C1 segment of cervical spinal cord (tissue), 14 donors: ENCODE data around the gene USP54.

Experiments used
- DNase-seq, 14 donors: peaks; one replicate each; lab custom pipeline; 2025; lab: John Stamatoyannopoulos, UW

USP54 gene

DNA sequence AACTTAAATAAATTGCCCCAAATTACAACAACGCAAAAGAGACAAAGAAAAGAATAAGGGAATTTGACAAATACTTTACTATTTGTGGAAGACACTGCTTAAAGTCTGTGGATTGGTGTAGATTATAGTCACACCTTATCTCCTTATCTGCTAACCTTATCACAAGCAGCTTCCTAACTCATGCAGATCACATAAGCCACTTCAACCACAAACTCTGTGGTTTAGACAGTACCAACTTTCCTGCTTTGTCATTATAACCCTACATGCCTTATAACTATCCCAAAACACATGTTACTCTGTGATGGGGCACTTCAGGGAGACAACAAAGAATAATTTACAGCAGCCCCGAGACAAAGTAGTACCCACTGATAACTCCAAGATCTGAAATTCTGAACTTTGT, 53.9 kb downstream of the USP54 start:
- DNase-seq: no peak

DNA sequence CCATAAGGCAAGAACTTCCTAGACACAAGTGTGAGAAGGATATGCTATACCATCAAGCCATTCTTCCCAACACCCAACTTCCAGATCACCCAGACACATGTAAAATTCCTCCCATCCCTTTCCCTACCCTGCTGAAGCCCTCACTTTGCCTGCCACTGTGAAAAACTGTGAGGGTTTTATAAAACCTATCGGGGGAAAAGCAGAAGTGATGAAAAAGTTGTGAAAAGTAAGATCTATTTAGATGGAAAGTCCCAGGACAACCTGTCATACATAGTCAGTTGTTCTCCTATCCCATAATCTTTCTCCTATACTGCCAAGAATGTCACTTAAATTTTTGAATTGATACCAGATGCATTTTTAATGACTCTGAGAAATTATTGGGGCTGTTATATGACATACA, 56.3 kb downstream of the USP54 start:
- DNase-seq: no peak

DNA sequence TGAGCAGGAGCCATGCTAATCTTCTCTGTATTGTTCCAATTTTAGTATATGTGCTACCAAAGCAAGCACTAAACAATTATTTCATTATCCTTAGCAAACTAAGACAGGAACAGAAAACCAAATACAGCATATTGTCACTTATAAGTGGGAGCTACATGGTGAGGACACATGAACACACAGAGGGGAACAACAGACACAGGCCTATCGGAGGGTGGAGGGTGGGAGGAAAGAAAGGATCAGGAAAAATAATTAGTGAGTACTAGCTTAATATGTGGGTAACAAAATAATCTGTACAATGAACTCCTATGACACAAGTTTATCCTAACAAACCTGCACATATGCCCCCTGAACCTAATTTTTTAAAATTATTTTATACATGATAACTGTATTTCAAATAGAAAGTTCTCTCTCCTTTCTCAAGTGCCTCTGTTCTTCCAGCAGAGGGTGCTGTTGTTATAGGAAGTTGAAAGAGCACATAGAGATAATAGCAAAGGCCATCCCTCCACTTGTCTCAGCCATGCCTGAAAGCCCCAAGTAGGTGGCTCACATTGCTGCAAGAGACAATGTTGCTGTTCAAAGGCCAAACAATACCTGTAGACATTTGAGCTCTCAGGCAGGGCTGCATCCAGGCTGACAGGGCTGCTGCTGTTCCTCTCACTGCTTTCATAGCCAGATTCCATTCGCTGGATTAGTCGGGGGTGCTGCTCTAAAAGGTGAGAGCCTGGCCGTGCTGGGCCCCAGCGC, 61.9 kb downstream of the USP54 start:
- peak in 8 of 14 donors; percentile 4 to 63 (median 11) for DNase-seq

DNA sequence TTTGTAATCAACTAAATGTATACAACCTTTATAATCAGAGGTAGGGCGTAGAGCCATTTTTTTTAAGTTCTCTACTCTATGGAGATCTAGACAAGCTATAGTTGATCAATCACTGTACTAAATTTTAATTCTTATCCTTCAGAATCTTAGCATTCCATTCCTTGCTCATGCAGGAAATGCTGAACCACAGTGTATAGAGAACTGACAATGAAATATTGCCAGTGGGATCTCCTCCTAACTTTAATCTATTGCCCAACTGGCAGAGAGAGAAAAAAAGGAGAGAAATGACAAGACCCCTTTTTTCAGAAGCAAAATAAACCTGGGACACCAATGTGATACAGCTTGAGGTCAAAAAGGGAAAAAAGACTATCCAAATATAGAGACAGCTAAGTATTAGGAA, 68.9 kb downstream of the USP54 start:
- no peak for DNase-seq

DNA sequence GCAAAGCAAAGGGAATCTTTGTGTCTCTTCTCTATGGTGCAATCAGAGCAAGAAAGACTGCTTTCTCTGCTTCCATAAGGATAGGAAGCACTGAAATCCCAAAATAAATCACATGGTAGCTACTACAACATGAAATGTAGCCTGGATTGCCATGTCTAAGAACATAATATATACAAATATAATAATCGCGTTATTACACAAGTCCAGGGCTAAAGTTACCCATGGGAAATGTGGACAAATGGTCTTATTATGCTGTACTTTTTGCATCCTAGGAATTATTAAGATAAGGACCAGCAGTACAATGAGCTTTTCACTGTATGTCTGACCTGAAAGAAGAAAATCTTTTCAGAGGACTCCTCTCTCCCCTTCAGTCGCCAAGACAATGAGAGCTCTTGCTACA, 71.8 kb downstream of the USP54 start:
- DNase-seq: no peak

DNA sequence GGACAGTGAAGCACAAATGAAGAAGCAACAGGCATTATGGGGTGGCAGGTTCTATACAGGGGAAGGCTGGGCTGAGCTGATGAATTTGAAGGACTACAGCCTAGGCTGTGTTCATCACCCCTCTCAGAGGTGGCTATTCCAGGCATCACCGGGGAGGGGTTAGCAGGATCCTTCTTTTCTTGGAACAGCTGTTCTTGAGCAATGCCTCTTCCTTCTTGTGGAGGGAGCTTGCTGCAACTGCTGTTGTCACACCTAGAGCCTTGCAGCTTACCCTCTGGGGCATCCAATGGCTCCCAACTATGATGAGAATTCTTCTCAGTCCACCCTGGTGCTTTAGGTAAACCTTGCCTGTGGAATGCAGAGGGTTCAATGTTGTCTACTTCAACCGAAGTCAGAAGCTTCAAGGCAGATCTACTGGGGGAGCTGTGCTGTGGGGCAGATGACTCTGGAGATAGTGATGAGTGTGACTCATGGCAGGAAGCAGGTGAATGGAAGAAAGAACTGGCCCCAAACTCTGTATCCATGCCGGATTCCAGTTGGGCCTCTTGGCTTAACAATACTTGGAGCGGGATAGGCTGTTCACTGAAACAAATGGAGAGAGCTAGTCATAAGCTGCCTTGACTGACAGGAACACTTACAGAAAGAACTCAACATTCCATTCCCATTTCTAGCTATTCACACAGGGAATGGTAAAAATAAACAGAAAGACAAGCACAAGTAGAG, 73.8 kb downstream of the USP54 start:
- no peak for DNase-seq

DNA sequence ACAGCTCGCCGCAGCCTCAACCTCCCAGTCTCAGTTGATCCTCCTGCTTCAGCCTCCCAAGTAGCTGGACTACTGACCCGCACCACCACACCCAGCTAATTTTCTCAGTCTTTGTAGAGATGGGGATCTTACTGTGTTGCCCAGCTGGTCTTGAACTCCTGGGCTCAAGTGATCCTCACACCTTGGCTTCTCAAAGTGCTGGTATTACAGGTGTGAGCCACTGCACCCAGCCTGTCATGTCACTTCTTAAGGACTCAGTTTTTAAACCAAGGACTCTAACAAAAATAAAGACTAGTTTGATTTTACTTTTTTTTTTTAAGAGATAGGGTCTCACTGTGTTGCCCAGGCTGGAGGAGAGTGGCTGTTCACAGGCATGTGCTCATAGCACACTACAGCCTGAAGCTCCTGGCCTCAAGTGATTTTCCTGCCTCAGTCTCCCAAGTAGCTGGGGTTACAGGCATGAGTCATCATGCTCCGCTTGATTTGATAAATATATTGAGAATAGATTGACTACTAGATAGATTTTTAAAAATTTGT, 78.9 kb downstream of the USP54 start:
- DNase-seq: no peak

DNA sequence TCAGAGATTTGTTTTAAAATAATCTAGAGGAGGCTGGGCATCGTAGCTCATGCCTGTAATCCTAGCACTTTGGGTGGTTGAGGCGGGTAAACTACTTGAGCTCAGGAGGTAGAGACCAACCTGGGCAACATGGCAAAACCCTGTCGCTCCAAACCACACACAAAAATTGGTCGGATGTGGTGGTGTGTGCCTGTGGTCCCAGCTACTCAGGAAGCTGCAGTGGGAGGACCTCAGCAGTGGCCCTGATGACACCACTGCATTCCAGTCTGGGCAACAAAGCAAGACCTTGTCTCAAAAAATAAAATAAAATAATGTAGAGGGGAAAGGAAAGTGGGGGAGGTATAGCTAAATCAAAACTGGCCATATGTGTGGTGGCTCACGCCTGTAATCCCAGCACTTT, 81.4 kb downstream of the USP54 start:
- no peak for DNase-seq

DNA sequence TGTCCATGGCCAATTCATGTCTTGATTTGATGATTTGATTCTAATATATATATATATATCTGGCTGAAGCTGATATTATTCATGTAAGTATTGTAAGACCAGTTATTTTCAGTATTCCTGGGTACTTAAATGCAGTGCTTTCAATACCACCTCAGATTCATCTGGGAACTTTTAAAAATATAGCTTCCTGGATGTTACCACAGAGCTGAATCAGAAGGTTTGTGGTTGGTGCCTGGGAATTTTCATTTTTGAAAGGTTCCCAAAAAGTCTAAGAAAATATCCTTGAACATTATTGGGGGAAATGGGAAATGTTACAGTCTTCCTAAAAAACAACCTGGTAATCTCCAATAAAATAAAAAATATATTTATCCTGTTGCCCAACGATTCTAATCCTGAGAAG, 84.7 kb downstream of the USP54 start:
- DNase-seq: no peak

DNA sequence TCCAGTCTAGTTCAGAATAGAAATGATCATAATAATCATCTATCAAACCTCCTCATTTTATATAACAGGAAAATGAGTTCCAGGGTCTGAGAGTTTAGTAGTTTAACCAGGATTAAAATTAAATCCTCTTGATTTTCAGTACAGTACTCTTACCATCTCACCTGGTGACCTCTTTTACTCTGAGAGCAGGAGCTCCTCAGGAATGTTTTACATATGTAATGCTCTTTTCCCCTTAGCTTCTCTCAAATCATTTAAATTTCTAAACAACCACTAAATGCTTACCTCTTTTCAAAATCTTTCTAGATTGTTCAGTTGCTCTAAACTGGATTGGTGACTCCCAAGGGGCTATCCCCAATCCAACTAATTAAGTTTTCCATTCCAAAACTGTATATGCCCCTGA, 85.1 kb downstream of the USP54 start:
- no peak for DNase-seq

DNA sequence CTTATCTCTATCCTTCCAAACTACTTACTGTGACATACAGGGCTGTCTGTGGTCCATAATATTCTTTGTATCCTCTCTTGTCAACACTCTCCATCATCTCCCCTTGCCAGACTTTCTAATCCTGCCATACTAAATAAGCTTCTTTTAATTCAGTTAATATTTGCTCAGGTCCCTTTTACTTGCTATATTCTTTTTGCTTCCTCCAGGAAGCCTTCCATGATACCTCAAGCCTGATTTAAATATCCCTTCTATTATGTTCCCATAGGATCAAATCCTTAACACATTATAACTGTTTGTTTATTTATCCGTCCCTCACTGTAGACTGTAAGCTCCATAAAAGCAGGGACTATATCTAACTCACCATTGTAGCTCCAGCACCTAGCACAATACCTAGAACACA, 88.1 kb downstream of the USP54 start:
- no peak for DNase-seq

DNA sequence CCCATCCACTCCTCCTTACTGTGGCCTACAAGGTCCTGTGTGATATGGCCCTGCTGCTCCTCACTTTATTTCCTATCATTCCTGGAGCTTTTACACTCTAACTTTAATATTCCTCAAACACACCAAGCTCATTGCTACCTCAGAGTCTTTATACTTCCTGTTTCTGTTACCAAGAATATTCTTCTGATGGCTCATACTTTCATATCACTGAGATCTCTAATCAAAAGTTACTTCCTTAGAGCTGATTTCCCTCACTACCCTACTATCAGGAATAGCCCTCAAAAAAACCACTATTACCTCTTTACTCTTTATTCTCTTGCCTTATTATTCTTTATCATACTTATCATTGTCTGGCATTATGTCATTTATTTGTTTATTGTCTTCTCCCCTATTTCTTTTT, 89.5 kb downstream of the USP54 start:
- no peak for DNase-seq

DNA sequence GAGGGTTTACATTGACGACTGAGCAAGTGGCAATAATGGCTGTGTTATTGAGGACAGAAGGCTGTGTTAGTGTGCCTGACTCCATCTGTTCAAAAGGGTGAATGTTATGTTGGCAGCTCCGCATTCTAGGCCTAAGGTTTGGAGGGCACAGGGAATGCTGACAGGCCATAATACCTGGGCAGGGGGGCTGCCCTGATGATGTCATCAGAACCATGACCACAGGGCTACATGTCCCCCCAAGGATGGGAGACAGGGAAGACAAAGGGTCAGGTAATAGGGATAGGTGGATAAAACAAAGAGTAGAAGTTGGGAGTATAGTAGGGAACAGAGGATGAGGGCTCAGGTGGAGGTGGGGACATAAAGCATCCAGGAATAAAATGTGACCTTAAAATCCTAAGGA, 93.5 kb downstream of the USP54 start:
- DNase-seq: no peak

DNA sequence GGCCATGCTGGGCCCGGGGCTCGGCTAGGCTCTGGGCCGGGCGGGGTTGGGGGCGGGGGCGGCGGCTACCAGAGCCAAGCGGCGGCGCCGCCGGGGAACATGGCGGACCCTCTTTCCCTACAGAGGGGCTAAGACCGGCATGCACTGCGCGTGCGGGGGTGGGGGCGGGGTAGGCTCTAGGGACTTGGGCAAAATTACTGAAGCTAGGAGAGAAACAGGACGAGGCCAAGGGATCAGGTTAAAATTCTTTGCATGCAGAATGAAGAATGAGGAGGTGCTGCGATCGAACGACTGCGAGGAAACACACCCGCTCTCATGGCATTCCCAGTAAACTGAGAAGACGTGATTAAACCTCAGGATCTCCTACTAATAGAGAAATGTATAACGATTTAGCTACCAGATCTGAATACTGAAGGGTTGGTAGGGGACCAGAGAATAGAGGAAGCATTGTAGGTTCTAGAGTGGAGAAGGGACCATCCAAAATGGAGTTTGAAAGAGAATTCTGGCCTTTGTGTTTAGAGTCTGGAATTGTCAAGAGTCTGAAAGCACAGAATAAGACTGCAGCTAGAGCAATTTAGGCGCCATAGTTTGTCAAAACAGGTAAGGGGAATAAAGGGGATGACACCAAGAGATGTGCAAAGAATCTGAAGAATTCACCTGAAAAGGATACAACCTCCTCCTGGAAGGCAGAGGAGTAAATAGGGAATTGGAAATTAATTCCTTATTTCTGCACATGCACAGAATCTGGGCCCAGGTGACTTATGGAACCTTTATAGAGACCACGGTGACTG, 95.1 kb downstream of the USP54 start, which contains the start of gene PPP3CB:
Gene PPP3CB, minus strand, starts transcription at position 141 of the 791 bp plus-strand sequence. Its CDS starts 135 bp downstream, at position 6.
- DNase-seq: peak; percentile 63 to 97 (median 91)

DNA sequence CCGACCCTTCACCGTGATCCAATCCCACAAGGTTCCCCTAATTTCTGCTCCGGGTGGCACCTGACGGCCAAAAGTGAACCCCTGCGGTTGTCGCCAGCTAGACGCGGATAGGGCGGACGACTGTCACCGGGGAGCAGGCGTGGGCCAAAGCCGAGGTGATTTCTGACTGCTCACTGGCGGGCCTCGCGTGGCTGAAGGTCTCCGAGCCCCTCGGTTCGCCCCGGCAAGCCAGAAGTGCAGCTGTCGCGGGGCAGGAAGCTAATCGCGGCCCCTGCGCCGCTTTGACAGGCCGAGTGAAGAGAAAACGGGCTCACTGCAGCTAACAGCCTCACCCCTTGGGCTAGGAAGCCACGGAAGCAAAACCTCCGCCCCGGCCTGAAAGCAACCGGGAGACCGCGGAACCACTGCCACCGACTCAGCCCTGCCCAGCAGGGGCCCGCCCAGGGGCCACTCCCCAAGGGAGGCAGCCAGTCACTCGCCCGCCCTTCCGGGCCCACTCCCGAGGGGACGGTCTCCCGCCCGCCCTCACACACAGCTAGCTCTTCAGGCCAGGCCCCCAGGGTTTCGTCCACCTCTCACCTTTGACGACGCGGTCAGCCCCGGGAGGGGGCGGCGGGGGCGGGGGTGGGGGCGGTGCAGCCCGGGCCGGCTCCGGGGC, 95.8 kb downstream of the USP54 start:
- DNase-seq: peak; percentile 63 to 97 (median 90)

DNA sequence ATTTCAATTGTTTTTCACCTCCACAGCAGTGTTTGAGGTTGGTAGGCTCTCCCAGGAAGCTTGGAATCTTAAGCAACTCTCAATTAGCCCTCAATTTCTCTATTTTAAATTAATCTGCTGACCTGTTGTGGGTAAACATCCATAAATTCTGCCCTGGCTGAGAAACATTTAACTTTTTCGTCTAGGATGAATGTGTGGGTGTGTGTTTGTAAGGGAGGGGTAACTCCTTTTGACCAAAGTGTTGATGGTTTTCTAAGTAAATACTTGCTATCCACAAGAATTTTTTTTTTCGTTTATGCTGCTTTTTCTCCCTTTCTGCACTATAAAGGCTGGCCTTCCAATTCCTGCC, 96.3 kb downstream of the USP54 start:
- no peak for DNase-seq

DNA sequence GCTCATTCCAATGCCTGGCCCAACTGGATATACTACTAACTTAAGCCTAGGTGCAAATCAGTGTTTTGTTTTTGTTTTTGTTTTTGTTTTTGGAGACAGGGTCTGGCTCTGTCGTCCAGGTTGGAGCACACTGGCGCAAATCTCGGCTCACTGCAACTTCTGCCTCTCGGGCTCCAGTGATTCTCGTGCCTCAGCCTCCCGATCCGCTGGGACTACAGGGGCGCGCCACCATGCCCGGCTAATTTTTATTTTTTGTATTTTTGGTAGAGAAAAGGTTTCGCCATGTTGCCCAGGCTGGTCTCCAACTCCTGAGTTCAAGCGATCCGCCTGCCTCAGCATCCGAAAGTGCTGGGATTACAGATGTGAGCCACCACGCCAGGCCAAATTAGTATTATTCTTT, 96.9 kb downstream of the USP54 start:
- no peak for DNase-seq

DNA sequence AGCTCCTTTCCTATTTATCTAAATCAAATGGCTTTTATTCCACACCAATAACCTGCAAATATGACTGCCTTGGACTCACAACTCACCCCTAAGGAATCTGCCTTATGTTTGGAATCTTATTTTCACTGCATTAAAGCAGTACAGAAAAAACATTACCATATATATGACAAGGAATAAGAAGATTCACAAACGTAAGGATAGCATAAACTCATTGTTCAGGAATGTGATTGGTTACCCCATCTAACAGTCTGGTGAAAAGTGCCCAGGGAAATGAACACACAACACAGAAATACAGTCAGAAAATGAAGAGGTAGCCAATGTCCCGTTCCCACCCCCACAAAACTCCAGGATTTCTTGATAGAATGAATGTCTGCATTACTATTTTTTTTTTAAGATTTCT, 97.4 kb downstream of the USP54 start:
- DNase-seq: no peak

DNA sequence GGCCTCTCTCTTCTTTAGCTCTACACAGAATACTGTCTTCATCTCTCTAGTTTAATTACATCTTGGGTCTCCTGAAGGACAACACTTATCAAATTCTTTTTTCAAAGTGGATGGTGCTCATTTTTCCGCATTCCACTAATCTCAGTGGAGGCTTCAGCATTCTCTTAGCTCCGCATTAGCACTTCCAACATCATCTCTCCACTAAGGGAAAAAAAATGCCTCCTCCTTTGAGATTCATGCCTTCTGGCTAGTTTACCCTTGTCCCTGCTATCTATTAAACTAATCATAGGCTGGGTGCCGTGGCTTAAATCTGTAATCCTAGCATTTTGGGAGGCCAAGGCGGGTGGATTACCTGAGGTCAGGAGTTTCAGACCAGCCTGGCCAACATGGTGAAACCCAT, 104.5 kb downstream of the USP54 start:
- DNase-seq: no peak

DNA sequence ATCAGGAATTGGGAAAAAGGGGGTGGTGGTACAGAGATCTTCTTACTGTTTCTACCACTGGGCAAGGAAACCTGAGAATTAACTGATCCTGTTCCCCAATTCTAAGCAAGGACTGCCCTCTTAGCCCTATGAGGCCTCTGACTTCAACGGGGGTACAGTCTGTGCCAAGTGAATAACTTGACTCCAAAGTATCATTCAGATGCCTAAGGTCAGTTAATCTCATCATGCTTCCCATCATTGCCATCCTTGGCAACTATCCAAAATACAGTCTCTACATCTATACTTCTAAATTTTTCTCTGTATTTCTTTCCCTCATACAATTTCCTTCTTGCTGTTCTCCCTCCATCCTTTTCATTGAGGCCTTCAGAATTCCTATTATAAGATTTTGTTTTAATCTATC, 105.8 kb downstream of the USP54 start:
- DNase-seq: no peak

DNA sequence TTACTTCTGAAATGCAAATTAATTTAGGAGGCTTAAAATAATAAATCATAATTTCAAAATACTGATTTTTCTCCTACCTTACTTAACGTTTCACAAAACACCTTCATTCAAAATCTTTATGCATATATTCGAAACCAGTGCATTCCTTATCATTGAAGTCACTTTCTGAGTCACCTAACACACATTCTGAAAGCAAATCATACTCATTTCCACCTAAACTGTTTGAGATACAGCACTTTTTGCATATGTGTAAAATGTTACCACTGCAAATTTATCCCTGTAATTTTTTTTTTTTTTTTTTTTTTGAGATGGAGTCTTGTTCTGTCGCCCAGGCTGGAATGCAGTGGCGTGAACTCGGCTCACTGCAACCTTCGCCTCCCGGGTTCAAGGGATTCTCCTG, 111.0 kb downstream of the USP54 start:
- DNase-seq: no peak

DNA sequence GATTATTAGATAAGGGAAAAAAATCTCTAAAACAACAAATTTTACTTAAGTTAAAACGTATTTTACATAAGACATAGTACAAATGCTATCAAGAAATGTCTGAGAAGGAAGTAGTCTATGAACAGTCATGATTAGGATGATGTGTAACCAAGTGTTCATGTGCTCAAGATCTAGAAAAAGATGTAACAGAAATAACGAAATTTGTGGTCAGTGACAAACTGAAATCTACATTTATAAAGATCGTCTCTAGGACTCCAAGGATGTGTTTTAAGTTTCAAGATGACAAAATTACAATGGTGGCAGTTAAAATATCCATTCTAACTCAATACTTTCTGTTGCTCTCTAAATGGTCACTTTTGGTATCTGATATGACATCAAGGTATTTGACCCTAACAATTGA, 112.5 kb downstream of the USP54 start:
- no peak for DNase-seq
